GM12878 (cell line): Measurements from ENCODE around the gene FHOD3. TPM values are rescaled to one million over a fixed set of nuclear protein-coding genes. Genes with fewer than 3 reads are reported as not detected.

Experiments
- ATAC-seq: fragments of 200-7000 bp; cut with Tn5 transposase; 3 replicates; pipeline ENCODE4 v1.9.1; 2020; ENCODE audit warnings: mild to moderate bottlenecking, moderate library complexity
- BruUV-seq: library from RNA; stranded (reverse); fragments of 400-500 nt; replicated peaks from 2 replicates; lab custom pipeline; 2021; lab: Mats Ljungman, UMichigan
- CTCF ChIA-PET: fragments of 300-600 bp; sonication (Branson Sonifier 250); formaldehyde crosslinking; extraction: SDS; loops from one replicate; lab custom pipeline; 2021; ENCODE audit warnings: inconsistent platforms; lab: Yijun Ruan, JAX
- POLR2A ChIA-PET: fragments of 350-600 bp; formaldehyde crosslinking; extraction: SDS; loops from one replicate; lab custom pipeline; 2021; ENCODE audit warnings: inconsistent platforms; lab: Charles Lee
- RAD21 ChIA-PET: fragments of 300-600 bp; sonication (Branson Sonifier 250); formaldehyde crosslinking; loops from one replicate; lab custom pipeline; 2023; ENCODE audit warnings: antibody characterized with exemption; ENCODE audit not compliant: unreplicated experiment; lab: Charles Lee
- SMC1A ChIA-PET: fragments of 300-600 bp; sonication (Branson Sonifier 250); formaldehyde crosslinking; loops from one replicate; lab custom pipeline; 2023; ENCODE audit not compliant: unreplicated experiment, uncharacterized antibody; lab: Charles Lee
- DNase-seq: peaks from one replicate; pipeline ENCODE4 v3.0.0-alpha.2; 2011; ENCODE audit warnings: low read depth, low spot score
- FAIRE-seq: peaks from 3 replicates; lab custom pipeline; 2011; peaks lifted over from hg19 to GRCh38; lab: Jason Lieb, UNC
- H2AFZ ChIP-seq: 2 replicates; pipeline ENCODE4 v1.6.0; 2011; ENCODE audit warnings: low read depth, low read length, control low read depth; ENCODE audit not compliant: control insufficient read depth
- H3K27ac ChIP-seq: 2 replicates; pipeline ENCODE4 v1.5.1; 2011; ENCODE audit warnings: control low read depth; ENCODE audit not compliant: control insufficient read depth, insufficient read depth
- H3K27me3 ChIP-seq, 2 experiments: replicated peaks in 1 of 2; 2 replicates each; pipeline versions ENCODE4 v1.6.0 to v1.6.1; 2011; ENCODE audit warnings: low read length in 1 of 2; ENCODE audit not compliant: control insufficient read depth in 2 of 2, insufficient read depth in 2 of 2
- H3K36me3 ChIP-seq, 2 experiments: 2 replicates each; pipeline ENCODE4 v1.5.1; 2011; ENCODE audit warnings: low read length in 1 of 2; ENCODE audit not compliant: control insufficient read depth in 2 of 2, insufficient read depth in 2 of 2
- H3K4me1 ChIP-seq: 2 replicates; pipeline ENCODE4 v1.6.1; 2011; ENCODE audit warnings: mild to moderate bottlenecking, low read length, moderate library complexity, mixed read lengths; ENCODE audit not compliant: control insufficient read depth, insufficient read depth
- H3K4me2 ChIP-seq: 2 replicates; pipeline ENCODE4 v1.6.0; 2011; ENCODE audit warnings: control low read depth; ENCODE audit not compliant: control insufficient read depth, insufficient read depth
- H3K4me3 ChIP-seq: fragments of 200-600 bp; sonication (generic); 2 replicates; pipeline ENCODE4 v1.5.1; 2016
- H3K79me2 ChIP-seq: 2 replicates; pipeline ENCODE4 v1.6.0; 2011; ENCODE audit warnings: low read length; ENCODE audit not compliant: control insufficient read depth, insufficient read depth
- H3K9ac ChIP-seq: 2 replicates; pipeline ENCODE4 v1.8.0; 2011; ENCODE audit warnings: low read length, control low read depth, mixed read lengths; ENCODE audit not compliant: control insufficient read depth, insufficient read depth
- H3K9me3 ChIP-seq: replicated peaks from 3 replicates; pipeline ENCODE4 v1.5.1; 2011; ENCODE audit warnings: mild to moderate bottlenecking, low read length; ENCODE audit not compliant: control insufficient read depth, insufficient read depth
- H4K20me1 ChIP-seq: 2 replicates; pipeline ENCODE4 v1.6.0; 2011; ENCODE audit not compliant: control insufficient read depth, insufficient read depth
- ESRRA ChIP-seq: IDR thresholded peaks from 2 replicates; pipeline ENCODE4 v1.6.1; 2012; ENCODE audit warnings: mild to moderate bottlenecking, low read length, improper control_type of control experiment
- NFYA ChIP-seq: IDR thresholded peaks from 2 replicates; pipeline ENCODE4 v1.6.1; 2011; ENCODE audit warnings: low read depth, mild to moderate bottlenecking, low read length, improper control_type of control experiment, borderline replicate concordance
- NR2C2 ChIP-seq: IDR thresholded peaks from 2 replicates; pipeline ENCODE4 v1.6.1; 2011; ENCODE audit warnings: borderline replicate concordance, low read depth; ENCODE audit not compliant: control insufficient read depth, insufficient read length
- POLR2A ChIP-seq: IDR thresholded peaks from 2 replicates; pipeline ENCODE4 v1.6.1; 2011; ENCODE audit warnings: low read depth, mild to moderate bottlenecking, low read length
- TCF3 ChIP-seq: IDR thresholded peaks from 2 replicates; pipeline ENCODE4 v1.6.1; 2012; ENCODE audit warnings: low read depth, mild to moderate bottlenecking, low read length, borderline replicate concordance; ENCODE audit not compliant: insufficient read depth
- ZNF24 ChIP-seq: fragments of 450-650 bp; IDR thresholded peaks from 2 replicates; pipeline ENCODE4 v1.6.1; 2017; ENCODE audit warnings: antibody characterized with exemption, mild to moderate bottlenecking
- in situ Hi-C: fragments of 300-500 bp; cut with MboI; formaldehyde crosslinking; loops from 9 replicates; pipeline ENCODE4 v1.14.3; 2018; ENCODE audit warnings: mixed read lengths
- intact Hi-C: fragments of 100-400 bp; cut with micrococcal nuclease; formaldehyde crosslinking; loops from one replicate; pipeline ENCODE4 v1.14.2; 2022; ENCODE audit not compliant: unreplicated experiment
- polyA plus RNA-seq, 11 experiments: library from polyadenylated mRNA; depleted of rRNA in 4 of 11; unstranded in 6 of 11; stranded (reverse) in 5 of 11; fragments of >200 nt; fragmentation: Nextera tagmentation in 4 of 11; fragmentation: Illumina TruSeq in 1 of 11; extraction: Ambion mirVana in 4 of 11; extraction: Trizol in 1 of 11; gene quantifications; 1 replicate in 1 of 11; 2 replicates in 10 of 11; pipeline versions ENCODE4 v1.2.1 to v1.2.3, GENCODE V29; 2011 to 2016; ENCODE audit warnings: inconsistent platforms in 2 of 11, missing spikeins in 2 of 11, low read depth in 1 of 11
- total RNA-seq, 4 experiments: library from RNA; depleted of rRNA in 3 of 4; stranded (reverse); fragments of >200 nt in 3 of 4; fragmentation: Illumina TruSeq in 1 of 4; extraction: Trizol in 1 of 4; gene quantifications; 2 replicates each; pipeline versions ENCODE4 v1.2.1 to v1.2.3, GENCODE V29; 2013 to 2021
- TF ChIP-seq, protein P1 (sequence below): fragments of 450-650 bp; formaldehyde crosslinking; IDR thresholded peaks from 2 replicates; pipeline ENCODE4 v1.4.0; 2022; ENCODE audit warnings: mild to moderate bottlenecking, moderate library complexity

FHOD3 gene
- total and polyA plus RNA-seq, 10 of the 15 experiments (the other 5 are each of a cell fraction or from before 2014, with no cell fraction given), result 0.77 to 26.7 (median 10.4) TPM

- no peaks in the 10 kb centered on the region for H3K9me3 ChIP-seq
- POLR2A ChIA-PET, result interaction anchor here (0.7 kb wide), 1 partner anchor 16 kb away, joined by 3 read pairs; no protein-coding TSS in a partner anchor
- no peaks in the 10 kb centered on the region for H4K20me1 ChIP-seq
- no peak for TF ChIP-seq ZNF24
- no peak for TF ChIP-seq NFYA
- no peak for TF ChIP-seq POLR2A
- no peak for TF ChIP-seq ESRRA
- TF ChIP-seq TCF3, result no peak
- TF ChIP-seq NR2C2, result no peak
- TF ChIP-seq, protein P1, sequence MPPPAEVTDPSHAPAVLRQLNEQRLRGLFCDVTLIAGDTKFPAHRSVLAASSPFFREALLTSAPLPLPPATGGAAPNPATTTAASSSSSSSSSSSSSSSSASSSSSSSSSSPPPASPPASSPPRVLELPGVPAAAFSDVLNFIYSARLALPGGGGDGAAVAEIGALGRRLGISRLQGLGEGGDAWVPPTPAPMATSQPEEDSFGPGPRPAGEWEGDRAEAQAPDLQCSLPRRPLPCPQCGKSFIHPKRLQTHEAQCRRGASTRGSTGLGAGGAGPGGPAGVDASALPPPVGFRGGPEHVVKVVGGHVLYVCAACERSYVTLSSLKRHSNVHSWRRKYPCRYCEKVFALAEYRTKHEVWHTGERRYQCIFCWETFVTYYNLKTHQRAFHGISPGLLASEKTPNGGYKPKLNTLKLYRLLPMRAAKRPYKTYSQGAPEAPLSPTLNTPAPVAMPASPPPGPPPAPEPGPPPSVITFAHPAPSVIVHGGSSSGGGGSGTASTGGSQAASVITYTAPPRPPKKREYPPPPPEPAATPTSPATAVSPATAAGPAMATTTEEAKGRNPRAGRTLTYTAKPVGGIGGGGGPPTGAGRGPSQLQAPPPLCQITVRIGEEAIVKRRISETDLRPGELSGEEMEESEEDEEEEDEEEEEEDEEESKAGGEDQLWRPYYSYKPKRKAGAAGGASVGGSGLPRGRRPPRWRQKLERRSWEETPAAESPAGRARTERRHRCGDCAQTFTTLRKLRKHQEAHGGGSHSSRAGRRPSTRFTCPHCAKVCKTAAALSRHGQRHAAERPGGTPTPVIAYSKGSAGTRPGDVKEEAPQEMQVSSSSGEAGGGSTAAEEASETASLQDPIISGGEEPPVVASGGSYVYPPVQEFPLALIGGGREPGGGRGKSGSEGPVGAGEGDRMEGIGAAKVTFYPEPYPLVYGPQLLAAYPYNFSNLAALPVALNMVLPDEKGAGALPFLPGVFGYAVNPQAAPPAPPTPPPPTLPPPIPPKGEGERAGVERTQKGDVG, result no peak
- H3K4me1 ChIP-seq, result no peaks in the 10 kb centered on the region
- no peak overlapping the region for H3K9ac ChIP-seq
- H3K27me3 ChIP-seq, result no peaks in the 10 kb centered on the region
- FAIRE-seq, result no peak
- H2AFZ ChIP-seq, result no peak overlapping the region
- BruUV-seq, result TSS peak; percentile 22
- intact Hi-C loops, result no loop called here
- ATAC-seq, result no peak
- H3K27ac ChIP-seq, result no peak overlapping the region
- no peak for DNase-seq
- H3K4me3 ChIP-seq, result no peak overlapping the region
- CTCF ChIA-PET, result no interaction called here
- no peaks in the 10 kb centered on the region for H3K36me3 ChIP-seq
- SMC1A ChIA-PET, result no interaction called here
- RAD21 ChIA-PET, result no interaction called here
- H3K79me2 ChIP-seq, result no peaks in the 10 kb centered on the region
- in situ Hi-C loops, result no loop called here
- H3K4me2 ChIP-seq, result no peak overlapping the region
Observed at GRCh38 chr18:36593001-36593400, 295.5 kb downstream of the FHOD3 start.
